HG03457 (cell line): ENCODE data around the gene CCBE1.
"Not testable (repeated sequence)": the region's sequence is repeated elsewhere in the genome, so short reads cannot be mapped to it uniquely, and the experiment has no call there.

ENCODE experiments used
- ATAC-seq: cut with Tn5 transposase; IDR thresholded peaks from one replicate; pipeline ENCODE4 v1.9.1; 2021; ENCODE audit warnings: moderate number of reproducible peaks; ENCODE audit not compliant: unreplicated experiment

The CCBE1 gene

DNA sequence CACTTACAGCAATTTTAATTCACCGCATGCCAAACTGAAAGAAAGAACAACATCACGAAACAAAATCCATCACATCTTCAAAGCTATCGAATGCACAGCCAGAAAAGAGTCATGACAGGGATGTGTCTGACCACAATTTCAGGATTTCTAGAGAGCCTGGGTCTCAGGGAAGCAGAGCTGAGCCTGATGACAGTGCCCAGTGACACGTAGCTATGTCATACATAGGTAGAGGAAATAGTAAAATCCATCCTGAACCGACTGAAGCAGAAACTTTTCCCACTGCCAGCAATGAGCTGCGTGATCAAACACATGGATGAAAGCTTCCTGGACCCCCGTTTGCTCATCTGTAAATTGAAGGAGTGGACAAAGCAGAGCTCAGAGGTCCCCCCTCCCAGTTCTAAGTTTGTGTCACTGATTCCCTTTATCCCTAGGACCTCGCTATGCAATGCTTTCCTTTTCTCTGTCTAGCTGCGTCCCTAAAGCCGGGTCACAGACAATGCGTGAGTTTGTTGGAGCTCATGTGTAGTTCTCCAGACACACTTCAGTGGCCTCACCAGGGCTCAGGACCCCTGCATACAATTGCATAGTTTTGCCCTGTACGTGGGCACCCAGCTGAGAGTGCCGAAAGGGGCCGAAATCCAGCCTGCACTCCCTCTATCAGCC is 37.6 kb downstream of the CCBE1 start:
- ATAC-seq = no peak

DNA sequence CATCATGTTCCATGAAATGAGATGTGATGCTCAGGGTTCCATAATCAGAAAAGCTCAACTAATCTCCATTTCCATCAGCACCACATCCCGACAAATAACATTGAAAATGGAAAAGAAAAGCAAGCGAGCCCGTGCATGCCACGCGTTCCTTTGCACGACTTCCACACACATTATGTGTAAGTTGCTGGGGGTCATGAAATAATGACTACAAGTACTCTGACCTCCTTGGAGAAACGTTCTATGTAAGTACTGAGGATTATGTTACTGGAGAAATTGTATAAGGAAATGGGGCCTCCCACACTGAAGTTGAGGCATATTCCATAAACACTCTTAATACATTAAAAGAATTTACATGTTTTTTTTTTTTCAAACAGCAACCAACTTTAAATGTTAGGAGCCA is 38.3 kb downstream of the CCBE1 start:
- ATAC-seq = no peak

DNA sequence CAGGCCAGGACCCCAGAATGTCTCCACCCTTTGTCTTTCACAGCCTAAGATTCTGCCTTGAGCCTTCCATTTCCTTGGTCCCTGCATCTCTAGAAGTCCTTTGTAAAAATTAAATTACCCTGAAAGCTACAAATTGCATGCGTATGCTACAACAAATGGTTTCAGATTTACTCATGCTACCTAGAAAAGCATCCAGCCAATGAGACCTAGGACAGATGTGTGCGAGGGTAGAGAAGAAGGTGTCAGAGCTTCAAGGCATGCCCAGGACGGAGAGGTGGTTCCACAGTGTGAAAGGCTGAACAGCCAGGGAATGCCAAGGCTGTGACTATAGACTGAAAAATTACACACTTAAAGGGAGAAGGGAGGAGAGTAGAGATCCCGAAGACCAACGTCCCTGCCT is 40.2 kb downstream of the CCBE1 start:
- no peak for ATAC-seq

DNA sequence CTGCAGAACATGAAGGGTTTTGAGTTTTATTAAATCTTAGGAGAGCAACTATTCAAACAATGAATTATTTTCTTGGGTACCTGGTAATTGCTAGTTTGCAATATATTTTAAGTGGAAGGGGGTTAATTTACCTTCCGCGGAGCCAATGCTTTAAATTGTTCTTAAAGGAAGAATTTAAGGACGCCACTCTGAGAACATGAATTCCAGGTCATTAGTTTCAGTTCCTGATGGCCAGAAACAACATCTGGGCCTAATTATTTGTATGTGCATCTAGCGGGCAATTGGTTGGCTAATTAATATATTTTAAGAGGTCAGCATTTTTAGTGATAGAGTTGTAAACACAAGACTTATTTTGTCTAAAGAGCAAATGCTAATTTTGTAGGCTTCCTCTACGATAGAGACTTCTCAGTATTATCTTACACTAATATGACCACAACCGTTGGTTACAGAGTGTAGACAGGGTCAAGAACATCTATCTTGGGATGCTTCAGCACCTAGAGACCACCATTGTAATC is 40.8 kb downstream of the CCBE1 start:
- no peak for ATAC-seq

DNA sequence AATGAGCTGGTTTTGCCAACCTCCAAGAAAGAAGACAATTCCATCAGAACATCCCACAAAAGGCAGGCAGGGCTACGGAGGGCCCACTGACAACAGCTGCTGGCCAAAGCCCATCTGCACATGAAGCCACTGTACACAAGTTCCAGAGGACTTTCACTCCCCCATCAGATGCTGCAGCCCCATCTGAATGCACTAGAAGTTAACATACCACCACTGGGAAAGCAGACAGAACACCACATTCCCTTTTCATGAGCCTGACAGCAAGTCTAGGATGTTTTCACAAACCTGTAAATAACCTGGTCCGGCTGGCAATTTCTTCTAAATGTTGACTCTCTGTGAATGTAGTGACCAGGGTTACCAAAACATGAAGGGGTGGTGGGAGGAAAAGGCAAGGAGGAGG is 41.5 kb downstream of the CCBE1 start:
- ATAC-seq = no peak

DNA sequence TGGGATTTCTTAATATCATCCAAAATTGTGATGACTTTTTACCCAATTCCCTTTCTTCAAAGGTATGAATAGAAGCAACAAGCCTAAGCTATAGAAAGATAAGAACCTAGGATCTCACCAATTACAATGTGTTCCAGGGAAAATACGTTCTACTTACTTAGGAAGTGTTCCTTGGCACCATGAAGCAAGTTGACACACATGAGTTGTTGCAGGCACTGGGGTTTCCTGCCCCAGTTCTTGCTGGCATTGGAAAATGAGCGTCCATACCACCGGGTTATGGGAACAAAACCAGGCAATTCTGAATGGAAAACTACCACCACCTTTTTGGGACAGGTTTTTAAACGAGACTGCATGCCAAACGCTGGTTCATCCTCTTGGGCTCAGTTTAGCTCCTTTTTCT is 46.2 kb downstream of the CCBE1 start:
- ATAC-seq = no peak

DNA sequence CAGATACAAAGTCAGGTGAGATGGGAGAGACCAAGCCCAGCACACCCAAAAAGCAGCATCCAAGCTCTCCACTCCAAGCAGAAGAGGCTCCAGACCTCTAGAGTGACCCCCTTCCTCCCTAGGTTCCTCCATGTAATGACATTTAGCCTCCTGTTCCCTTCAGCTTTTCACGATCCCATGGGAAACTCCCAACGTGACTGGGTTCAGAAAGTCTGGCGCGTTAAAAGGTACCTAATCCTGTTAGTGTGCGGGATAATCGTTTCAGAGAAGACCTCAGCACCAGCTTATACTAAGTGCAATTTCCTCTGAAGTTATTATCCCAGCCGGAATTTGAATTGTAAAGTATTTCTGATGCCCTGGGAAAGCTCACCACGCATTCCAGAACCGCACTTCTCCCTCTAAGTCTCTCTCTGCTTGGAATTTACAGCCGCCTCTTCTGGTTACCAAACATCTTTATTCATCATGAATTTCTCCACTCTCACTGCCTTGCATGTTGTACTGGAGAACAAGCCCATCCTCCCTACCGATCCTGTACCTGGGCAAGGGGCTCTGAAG is 46.9 kb downstream of the CCBE1 start:
- no peak for ATAC-seq

DNA sequence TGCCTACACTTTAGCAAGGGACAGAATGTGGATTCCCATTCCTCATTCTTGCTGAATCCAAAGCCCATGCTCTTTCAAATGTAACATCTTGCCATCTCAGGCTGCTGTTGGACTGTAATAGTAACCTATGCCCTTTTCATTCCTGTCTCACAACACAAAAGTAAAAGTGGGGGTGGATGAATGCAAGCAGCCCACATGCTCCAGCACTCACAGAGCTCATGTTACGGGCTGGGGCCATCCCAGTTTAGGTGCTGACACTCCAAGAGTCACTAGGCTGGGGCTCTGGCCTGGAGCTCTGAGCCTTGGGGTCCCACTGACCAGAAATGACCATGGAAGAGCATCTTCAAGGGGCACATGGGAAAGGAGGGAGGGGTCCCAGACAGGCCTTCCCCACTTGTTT is 47.6 kb downstream of the CCBE1 start:
- no peak for ATAC-seq

DNA sequence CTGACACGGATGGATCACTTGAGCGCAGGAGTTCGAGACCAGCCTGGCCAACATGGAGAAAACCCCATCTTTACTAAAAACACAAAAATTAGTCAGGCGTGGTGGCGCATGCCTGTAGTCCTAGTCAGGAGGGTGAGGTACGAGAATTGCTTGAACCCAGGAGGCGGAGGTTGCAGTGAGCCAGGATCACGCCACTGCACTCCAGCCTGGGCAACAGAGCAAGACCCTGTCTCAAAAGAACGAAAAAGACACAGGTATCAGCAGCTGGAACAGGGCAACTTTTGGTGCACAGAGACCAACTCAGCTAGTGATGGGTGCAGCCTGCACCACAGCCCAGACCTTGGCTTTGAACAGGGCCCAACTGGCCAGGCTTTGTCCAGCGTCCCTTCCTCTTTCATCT is 48.8 kb downstream of the CCBE1 start:
- ATAC-seq = not testable (repeated sequence)

DNA sequence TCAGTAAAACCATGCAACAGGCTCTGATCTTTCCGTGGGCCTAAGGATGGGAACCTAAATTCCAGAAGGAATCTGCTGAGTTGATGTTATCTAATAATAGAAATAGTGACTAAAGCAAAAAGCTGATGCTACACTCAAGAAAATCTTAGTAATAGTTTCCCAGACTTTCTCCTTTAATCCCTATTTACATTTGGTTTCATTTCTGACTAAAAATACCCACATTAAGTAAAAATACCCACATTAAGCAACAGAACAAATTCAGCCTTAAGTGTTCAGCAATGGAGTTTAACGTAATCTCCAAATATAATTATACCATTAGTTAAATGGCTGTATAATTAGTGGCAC is 50.3 kb downstream of the CCBE1 start:
- no peak for ATAC-seq

DNA sequence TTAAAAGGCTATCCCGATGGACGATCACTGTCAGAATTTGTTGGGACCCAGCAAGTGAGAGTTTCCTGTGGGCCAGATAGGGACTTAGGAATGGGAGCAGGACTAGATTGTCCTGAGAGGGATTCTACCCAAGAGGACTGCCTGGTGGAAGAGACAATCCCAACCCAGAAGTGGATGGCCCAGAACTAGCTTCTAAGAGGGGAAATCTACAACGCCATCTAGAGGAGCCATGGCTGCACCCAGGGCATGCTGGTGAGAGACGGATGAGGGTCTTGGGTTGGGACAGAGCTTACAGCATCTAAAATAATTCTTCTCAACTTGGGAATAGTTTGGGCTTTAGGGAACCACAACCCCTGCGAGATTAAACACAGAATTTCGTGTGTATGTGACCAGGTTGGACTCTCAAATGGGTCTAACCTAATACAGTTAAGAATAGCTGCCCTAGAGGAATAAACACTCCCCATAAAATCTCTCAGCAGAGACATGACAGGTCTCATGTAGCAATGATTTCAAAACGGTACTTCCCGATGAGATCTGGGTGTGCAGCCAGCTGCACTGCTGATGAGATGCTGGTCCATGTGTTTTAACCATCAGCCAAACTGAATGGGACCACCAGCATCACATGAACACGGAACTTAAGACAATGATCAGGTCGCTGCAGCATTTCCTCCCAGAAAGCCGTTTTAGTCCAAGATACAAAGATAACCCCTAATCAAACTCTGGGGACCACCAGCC is 50.8 kb downstream of the CCBE1 start:
- ATAC-seq = no peak

DNA sequence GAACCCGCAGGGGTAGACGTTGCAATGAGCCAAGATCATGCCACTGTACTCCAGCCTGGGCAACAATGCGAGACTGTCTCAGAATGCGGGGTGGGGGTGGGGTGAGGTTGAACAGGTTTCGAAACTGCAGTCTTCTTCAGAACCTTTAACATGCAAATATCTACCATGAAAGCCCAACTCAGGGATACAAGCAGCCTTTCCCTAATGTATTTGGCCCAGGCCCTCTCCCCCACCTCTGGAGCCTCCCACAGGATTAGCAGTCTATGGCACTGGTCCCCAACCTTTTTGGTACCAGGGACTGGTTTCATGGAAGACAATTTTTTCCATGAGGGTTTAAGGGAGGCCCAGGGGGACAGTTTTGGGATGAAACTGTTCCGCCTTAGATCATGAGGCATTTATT is 53.5 kb downstream of the CCBE1 start:
- no peak for ATAC-seq

DNA sequence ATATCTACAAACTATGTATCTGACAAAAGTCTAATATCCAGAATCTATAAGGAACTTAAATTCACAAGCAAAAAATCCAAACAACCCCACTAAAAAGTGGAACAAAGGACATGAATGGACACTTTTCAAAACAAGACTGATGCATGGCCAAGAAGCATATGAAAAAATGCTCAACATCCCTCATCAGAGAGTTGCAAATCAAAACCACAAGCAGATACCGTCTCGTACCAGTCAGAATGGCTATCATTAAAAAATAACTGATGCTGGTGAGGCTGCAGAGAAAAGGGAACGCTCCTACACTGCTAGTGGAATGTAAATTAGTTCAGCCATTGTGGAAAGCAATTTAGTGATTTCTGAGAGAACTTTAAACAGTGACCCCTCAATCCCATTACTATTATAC is 56.5 kb downstream of the CCBE1 start:
- ATAC-seq = no peak

DNA sequence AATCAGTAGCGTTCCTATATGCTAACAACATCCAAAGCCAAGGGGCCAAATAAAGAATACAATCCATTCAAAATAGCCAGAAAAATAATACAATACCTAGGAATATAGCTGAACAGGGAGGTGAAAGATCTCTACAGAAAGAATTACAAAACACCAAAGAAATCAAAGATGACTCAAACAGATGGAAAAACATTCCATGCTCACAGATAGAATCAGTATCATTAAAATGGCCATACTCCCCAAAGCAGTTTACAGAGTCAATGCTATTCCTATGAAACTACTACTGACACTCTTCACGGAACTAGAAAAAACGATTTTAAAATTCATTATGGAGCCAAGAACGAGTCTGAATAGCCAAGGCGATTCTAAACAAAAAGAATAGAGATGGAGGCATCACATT is 57.4 kb downstream of the CCBE1 start:
- ATAC-seq = no peak

DNA sequence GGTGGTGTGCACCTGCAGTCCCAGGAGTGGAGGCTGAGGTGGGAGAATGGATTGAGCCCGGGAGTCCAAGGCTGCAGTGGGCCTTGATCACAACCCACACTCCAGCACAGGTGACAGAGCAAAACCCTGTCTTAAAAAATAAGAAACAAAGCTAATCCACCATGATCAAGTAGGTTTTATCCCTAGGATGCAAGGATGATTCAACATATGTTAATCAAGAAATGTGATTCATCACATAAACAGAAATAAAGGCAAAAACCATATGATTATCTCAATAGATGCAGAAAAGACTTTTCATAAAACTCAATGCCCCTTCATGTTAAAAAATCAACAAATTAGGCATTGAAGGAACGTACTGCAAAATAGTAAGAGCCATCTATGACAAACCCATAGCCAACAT is 58.1 kb downstream of the CCBE1 start:
- ATAC-seq = no peak

DNA sequence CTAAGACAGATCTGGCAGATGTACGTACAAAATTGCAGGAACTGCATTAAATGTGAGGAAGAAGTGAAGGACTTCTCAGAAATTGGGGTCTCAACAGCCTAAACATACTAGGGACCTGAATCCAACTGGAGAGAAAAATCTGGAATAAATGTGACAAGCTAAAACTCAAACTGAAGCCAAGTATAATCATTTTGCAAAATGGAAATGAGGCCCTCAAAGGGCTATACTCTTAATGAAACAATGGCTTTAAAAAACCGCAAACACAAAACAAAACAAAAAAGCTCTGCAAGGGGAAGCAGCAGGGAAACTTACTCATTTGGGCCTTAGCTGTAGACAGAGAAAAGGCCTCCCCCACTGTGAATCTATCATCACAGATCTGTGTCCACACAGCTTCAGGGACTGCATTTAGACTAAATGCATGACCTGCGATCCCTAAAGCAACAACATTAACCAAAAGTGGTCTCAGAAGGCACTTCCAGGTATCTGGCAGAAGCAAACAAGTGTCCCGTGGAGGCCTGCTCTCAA is 63.2 kb downstream of the CCBE1 start:
- no peak for ATAC-seq

DNA sequence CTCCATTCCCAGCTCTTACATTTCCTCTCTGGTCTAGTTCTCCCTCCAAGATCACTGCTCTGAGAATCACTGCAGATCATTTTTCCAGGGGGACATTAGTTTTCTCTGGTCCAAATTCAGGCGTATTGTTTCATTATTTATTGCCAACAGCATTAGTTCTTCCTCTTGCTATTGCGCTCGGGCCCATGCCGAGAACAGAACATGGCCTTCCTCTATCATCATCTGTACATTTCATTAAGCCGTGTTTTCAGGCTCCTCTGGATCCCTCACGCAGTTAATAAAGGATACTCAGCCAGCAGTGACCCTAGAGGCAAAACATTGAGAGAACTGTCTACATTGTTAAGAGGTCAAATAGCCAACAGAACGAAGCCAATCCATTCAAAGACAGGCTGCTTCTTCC is 63.9 kb downstream of the CCBE1 start:
- ATAC-seq = no peak

DNA sequence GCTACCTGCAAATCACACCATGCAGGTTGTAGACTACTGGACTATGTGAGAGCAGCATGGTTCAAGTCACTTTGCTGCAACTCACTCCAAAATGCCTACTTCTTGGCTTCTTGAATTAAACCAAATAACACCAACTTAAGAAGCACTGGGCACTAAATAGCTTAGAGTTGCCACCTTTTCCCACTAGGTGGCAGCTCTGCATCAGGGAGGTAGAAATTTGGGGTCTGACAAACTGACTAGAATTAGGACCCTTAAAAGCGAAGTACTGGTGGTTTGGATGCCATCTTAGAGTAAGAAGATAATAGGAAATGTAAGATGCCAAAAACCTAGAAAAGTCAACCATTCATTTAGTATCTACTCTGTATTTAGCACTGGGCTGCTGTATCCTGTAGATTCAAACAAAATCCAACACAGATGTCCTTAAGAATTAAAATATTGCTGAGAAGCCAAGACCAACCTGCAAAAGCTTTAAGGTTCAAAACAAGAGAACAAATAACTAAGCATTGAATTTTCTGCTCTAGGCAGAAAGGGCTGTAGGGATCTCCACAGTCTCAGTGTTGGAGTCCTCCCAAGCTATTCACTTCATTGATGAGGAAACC is 65.5 kb downstream of the CCBE1 start:
- no peak for ATAC-seq

DNA sequence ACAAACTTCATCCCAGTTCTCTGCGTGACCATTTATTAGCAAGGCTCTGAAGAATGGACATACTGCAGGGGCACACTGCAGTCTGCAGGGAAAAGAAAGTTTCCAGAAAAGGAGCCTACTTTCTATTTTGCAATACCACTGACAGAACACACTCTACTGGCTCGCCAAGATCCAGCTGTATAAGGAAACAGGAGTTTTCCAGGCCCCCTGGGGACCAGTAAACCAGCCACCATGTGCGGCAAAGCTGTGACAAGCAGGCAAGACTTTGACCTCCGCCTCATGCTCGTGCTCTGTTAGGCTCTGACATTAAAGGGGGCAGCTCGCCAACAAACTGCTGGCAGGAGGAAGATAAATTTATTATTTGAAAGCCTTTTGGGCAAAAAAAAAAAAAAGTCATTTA is 67.3 kb downstream of the CCBE1 start:
- no peak for ATAC-seq

DNA sequence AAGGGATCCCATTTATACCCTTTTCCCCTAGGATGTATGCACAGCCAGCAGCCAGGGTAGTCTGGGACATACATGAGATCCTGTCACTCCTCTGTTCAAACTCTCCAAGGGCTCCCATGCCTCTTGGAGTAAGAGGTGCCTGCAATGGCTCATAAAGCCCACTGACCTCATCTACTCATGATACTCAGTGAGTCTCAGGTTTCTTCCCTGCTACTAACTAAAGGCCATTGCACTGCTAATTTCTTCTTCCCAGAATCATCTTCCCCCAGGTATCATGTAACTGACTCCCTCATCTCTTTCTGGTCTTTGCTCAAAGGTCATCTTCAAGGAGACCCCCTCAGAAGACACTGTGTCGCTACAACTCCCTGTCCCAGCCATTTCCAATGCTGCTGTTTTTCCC is 68.2 kb downstream of the CCBE1 start:
- ATAC-seq = no peak

DNA sequence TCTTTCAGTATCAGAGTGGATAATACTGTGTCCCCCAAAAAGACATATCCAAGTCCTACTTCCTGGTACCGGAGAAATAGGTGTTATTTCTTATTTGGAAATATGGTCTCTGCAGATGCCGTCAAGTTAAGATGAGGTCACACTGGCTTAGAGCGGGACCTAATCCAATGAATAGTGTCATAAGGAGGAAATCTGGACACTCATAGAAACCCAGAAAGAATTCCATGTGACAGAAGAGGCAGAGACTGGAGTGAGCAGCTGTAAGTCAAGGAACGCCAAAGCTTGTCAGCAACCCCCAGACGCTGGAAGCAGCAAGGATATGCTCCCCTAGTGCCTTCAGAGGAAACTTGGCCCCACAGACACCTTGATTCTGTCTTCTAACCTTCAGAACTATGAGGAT is 69.8 kb downstream of the CCBE1 start:
- ATAC-seq = no peak

DNA sequence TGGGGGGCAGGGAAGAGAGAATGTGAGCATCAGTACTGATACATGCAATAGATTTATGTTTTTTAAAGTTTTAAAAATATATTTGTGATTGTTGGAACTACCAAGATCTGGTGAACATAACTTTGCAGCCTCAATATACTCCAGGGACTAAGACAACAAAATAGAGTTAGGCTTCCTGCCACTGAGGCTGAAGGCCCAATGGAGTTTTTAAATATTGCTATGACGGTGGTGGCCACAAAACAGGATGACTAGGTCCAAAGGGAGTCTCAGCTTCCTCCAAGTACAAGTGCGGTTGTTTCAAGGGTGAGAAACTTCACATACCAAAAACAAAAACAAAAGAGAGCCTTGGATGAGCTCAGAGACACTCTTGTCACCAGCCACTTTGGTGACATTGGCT is 72.9 kb downstream of the CCBE1 start:
- no peak for ATAC-seq
